ENCODE results near the gene CCDC106. TPM values are rescaled to one million over a fixed set of nuclear protein-coding genes. Genes with fewer than 3 reads are reported as not detected.

The CCDC106 gene
- total RNA-seq, 4 donors from 2014 or later, result 1.8 to 24.1 (median 8.4) TPM

DNA sequence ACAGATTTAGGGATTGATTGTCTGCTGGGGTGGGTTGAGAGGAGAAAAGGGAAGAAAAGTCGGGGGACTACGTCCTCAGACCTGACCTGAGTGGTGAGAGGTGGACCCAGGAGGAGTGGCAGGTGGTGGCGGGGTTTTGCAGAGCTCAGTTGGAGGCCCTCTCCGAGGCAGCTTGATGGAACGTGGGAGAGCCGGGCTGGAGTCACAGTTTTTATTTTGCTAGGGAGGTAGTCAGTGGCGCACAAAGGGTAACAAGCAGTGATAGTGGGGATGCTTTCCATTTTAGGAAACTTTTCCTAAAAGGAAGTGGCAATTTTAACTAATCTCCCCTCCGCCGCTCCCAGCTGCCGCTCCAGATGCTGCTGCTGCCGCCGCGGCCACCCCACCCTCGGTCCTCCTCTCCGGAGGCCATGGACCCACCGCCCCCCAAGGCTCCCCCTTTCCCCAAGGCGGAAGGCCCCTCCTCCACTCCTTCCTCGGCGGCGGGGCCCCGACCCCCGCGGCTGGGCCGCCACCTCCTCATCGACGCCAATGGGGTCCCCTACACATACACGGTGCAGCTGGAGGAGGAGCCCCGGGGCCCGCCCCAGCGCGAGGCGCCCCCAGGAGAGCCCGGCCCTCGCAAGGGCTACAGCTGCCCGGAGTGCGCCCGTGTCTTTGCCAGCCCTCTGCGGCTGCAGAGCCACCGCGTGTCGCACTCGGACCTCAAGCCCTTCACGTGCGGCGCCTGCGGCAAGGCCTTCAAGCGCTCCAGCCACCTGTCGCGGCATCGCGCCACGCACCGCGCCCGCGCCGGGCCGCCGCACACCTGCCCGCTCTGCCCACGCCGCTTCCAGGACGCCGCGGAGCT is 5.6 kb upstream of the CCDC106 start:
- no peak for TF ChIP-seq CTCF (IDR thresholded peaks at IDR 0.05; ENCODE audit: low read depth)

- TF ChIP-seq CTCF (IDR thresholded peaks at IDR 0.05; ENCODE audit: low read depth), result no peak
Measured at GRCh38 chr19:55643003-55643886, 4.8 kb upstream of the CCDC106 start, which contains the start of gene ZNF581. Gene ZNF581 (plus strand): TSS chr19:55643649. CDS start chr19:55644572, 923 bp downstream.

DNA sequence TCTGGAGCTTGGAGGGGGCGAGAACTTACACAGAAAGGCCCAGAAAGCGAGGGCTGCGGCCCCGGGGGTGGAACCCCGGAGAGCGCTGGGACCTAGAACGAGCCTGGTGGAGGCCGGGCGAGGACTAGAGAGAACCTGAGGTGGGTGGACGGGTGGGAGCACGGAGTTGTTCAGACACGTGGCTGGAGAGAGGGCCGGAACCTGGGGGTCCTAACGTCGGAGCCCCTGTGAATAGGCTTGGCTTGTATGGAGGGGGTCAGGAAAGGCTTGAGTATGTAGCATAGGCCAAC is 4.2 kb upstream of the CCDC106 start:
- no peak for TF ChIP-seq CTCF (IDR thresholded peaks at IDR 0.05; ENCODE audit: low read depth)

DNA sequence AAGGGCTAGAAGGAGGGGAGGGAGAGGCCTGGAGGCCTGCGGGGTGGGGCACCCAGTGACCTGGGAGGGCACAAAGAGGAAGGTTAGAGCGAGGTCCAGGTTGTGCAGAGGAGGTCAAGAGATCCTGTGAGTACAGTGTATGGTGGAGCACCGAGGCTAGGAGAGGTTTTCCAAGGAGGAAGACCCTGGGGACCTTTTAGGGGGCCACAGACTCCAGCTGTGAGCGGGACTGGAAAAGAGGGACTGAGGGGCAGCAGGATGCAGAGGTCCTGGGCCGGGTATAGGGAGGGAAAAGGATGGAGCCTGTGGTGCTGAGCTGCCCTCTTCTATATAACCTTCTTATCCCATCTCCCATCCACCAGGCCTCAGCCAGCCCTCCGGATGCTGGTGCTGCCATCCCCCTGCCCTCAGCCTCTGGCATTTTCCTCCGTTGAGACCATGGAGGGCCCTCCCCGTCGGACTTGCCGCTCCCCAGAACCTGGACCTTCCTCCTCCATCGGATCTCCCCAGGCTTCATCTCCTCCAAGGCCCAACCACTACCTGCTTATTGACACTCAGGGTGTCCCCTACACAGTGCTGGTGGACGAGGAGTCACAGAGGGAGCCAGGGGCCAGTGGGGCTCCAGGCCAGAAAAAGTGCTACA is 3.7 kb upstream of the CCDC106 start:
- TF ChIP-seq CTCF (IDR thresholded peaks at IDR 0.05; ENCODE audit: low read depth), result no peak

DNA sequence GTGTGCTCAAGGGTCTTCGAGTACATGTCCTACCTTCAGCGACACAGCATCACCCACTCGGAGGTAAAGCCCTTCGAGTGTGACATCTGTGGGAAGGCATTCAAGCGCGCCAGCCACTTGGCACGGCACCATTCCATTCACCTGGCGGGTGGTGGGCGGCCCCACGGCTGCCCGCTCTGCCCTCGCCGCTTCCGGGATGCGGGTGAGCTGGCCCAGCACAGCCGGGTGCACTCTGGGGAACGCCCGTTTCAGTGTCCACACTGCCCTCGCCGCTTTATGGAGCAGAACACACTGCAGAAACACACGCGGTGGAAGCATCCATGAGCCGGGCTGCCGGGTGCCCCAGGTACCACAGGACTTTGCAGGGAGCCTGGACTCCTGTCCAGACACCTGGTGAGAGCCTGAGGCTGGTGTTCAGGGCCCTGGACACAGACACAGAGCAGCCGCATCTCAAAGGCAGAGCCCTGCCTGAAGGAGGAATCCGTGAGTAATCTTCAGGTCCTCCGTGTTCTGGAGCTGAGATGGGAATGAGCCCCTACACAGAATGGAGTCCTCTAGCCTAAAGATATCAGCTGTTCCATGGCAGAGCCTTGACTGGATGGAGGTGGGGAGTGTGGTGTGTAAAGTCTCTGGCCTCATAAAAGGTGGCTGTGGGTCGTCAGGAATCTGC is 3.0 kb upstream of the CCDC106 start:
- TF ChIP-seq CTCF (IDR thresholded peaks at IDR 0.05; ENCODE audit: low read depth), result no peak

- no peak for TF ChIP-seq CTCF (IDR thresholded peaks at IDR 0.05; ENCODE audit: low read depth)
Measured at GRCh38 chr19:55645512-55645881, 2.5 kb upstream of the CCDC106 start.

All from subcutaneous adipose tissue (tissue), 4 donors.